ENCODE measurements around the gene CHERP. TPM values are rescaled to one million over a fixed set of nuclear protein-coding genes. Genes with fewer than 3 reads are reported as not detected.

Gene CHERP
- total and polyA plus RNA-seq, 2 of the 4 experiments (the other 2 are of a cell fraction), result 0.54 to 13.5 TPM

- Histone ChIP-seq H3K36me3 (ENCODE audit: control insufficient read depth, insufficient read depth, low read length) (peaks cover 32% of the 10 kb centered on the region), H3K14ac (replicated peaks; ENCODE audit: low read depth, low read length) (no peak overlapping the region), H4K8ac (ENCODE audit: low read depth in 2 of 2, low read length in 2 of 2) (peak overlapping the region in 1 of 2 experiments; percentile 5; a peak in 1 of 4 replicates), H3K23ac (ENCODE audit: low read depth, low read length) (peak overlapping the region; percentile 0; the same call in 1 of the 2 replicates), H4K91ac (ENCODE audit: insufficient read depth, low read depth, low read length) (no peak overlapping the region), H3K79me1 (ENCODE audit: low read depth in 1 of 2, low read length in 2 of 2) (peaks cover 17 to 73% of the 10 kb centered on the region in 2 experiments), H3K4me2 (ENCODE audit: low read depth, low read length) (peak overlapping the region; percentile 90), H3K27me3 (ENCODE audit: control insufficient read depth, insufficient read depth, low read length) (no peaks in the 10 kb centered on the region), H2BK120ac (ENCODE audit: low read depth, low read length) (no peak overlapping the region), H4K5ac (ENCODE audit: low read depth, low read length) (no peak overlapping the region), H2BK15ac (ENCODE audit: low read depth, low read length) (no peak overlapping the region), H3K4ac (ENCODE audit: low read depth, low read length) (no peak overlapping the region), H3K27ac (ENCODE audit: insufficient read depth, low read length) (no peak overlapping the region), H4K20me1 (ENCODE audit: insufficient read depth, low read length) (peaks cover 54% of the 10 kb centered on the region), H3K9ac (ENCODE audit: low read depth, low read length) (peak overlapping the region; percentile 90), H2AK5ac (ENCODE audit: low read depth, low read length) (no peak overlapping the region), H3K4me3 (ENCODE audit: insufficient read depth, low read depth, low read length) (peak overlapping the region; percentile 86; the same call in 1 of the 2 replicates), H2AK9ac (replicated peaks; ENCODE audit: low read depth, low read length, poor library complexity) (peak overlapping the region; percentile 25), H3K4me1 (ENCODE audit: control insufficient read depth, insufficient read depth, low read length) (peaks cover 2% of the 10 kb centered on the region), H3K56ac (ENCODE audit: extremely low read depth, insufficient read depth, low read length) (no peak overlapping the region), H2BK20ac (ENCODE audit: low read depth, low read length) (no peak overlapping the region), H3K9me1 (ENCODE audit: insufficient read depth, low read length) (peaks cover 16% of the 10 kb centered on the region; the same call in 1 of the 2 replicates), H3K9me3 (ENCODE audit: control insufficient read depth, insufficient read depth, low read length) (no peaks in the 10 kb centered on the region), H2BK5ac (ENCODE audit: low read depth, low read length, poor library complexity, severe bottlenecking) (no peak overlapping the region), H3K18ac (ENCODE audit: low read depth, low read length) (no peak overlapping the region), H2AFZ (replicated peaks; ENCODE audit: low read length, poor library complexity) (no peak overlapping the region)
- intact Hi-C loops (cut with micrococcal nuclease) (no loop called here), in situ Hi-C loops (cut with MboI; ENCODE audit: low sequenced_read_pairs) (no loop called here), dilution Hi-C loops (cut with HindIII; ENCODE audit: low sequenced_read_pairs, unreplicated experiment) (no loop called here)
- ATAC-seq (ENCODE audit: low read depth) (no peak), DNase-seq (no peak)
- POLR2A ChIA-PET (ENCODE audit: unreplicated experiment), result no interaction called here
- 86% methylated on average over 3 of the region's 12 CpGs; no CpG with 5 or more reads in 1 of the 2 experiments for WGBS, 2 experiments (ENCODE audit: extremely low coverage in 2 of 2, insufficient read length in 1 of 2)
- BruUV-seq (replicated peaks), result no TSS peak
- CTCF ChIA-PET, result no interaction called here
- TF ChIP-seq MXI1 (IDR thresholded peaks at IDR 0.05; ENCODE audit: borderline replicate concordance, low read depth, low read length), result no peak
- TF ChIP-seq BHLHE40 (IDR thresholded peaks at IDR 0.05; ENCODE audit: low read depth, low read length), result no peak
- TF ChIP-seq NFE2L2 (IDR thresholded peaks at IDR 0.05; ENCODE audit: low read depth, low read length), result no peak
- no peak for TF ChIP-seq SMC3 (IDR thresholded peaks at IDR 0.05; ENCODE audit: low read depth, low read length)
- TF ChIP-seq FOS (IDR thresholded peaks at IDR 0.05; ENCODE audit: low read depth, low read length), result no peak
- TF ChIP-seq CEBPB (IDR thresholded peaks at IDR 0.05; ENCODE audit: low read depth, low read length), result no peak
- TF ChIP-seq CTCF (conservative IDR thresholded peaks at IDR 0.05; ENCODE audit: low read depth, low read length), result no peak
- no peak for TF ChIP-seq RFX5 (IDR thresholded peaks at IDR 0.05; ENCODE audit: low read depth, low read length)
- no peak for TF ChIP-seq RCOR1 (IDR thresholded peaks at IDR 0.05; ENCODE audit: insufficient replicate concordance, low read length)
- no peak for TF ChIP-seq ELK1 (IDR thresholded peaks at IDR 0.05; ENCODE audit: borderline replicate concordance, low read depth, low read length)
- TF ChIP-seq RAD21 (IDR thresholded peaks at IDR 0.05; ENCODE audit: low read length), result no peak
- no peak for TF ChIP-seq MAFK (IDR thresholded peaks at IDR 0.05; ENCODE audit: low read depth, low read length)
- no peak for TF ChIP-seq CHD1 (IDR thresholded peaks at IDR 0.05; ENCODE audit: low read depth, low read length)
- TF ChIP-seq USF2 (IDR thresholded peaks at IDR 0.05; ENCODE audit: low read depth, low read length), result no peak
- no peak for TF ChIP-seq MAZ (IDR thresholded peaks at IDR 0.05; ENCODE audit: borderline replicate concordance, low read depth, low read length)
- TF ChIP-seq POLR2A (IDR thresholded peaks at IDR 0.05; ENCODE audit: low read depth, low read length), result no peak
Observed at GRCh38 chr19:16540948-16541347, 1.3 kb downstream of the CHERP start.
